IMR-90 (cell line): ENCODE data around the gene OTC.

Source experiments
- CEBPB ChIP-seq: IDR thresholded peaks from 2 replicates; pipeline ENCODE4 v1.6.1; 2012; ENCODE audit warnings: low read depth, low read length, improper control_type of control experiment
- CTCF ChIP-seq: conservative IDR thresholded peaks from 2 replicates; pipeline ENCODE4 v1.5.1; 2012; ENCODE audit warnings: mild to moderate bottlenecking, low read depth, low read length, improper control_type of control experiment
- FOS ChIP-seq: fragments of 150-350 bp; IDR thresholded peaks from 2 replicates; pipeline ENCODE4 v1.6.1; 2016; ENCODE audit warnings: low read depth, low read length
- MAFK ChIP-seq: IDR thresholded peaks from 2 replicates; pipeline ENCODE4 v1.6.1; 2012; ENCODE audit warnings: low read depth, low read length, improper control_type of control experiment
- MAZ ChIP-seq: IDR thresholded peaks from 2 replicates; pipeline ENCODE4 v1.6.1; 2012; ENCODE audit warnings: low read depth, mild to moderate bottlenecking, low read length, improper control_type of control experiment, moderate library complexity, borderline replicate concordance
- MXI1 ChIP-seq: IDR thresholded peaks from 2 replicates; pipeline ENCODE4 v1.6.1; 2012; ENCODE audit warnings: low read depth, mild to moderate bottlenecking, low read length, moderate library complexity, borderline replicate concordance
- POLR2A ChIP-seq: IDR thresholded peaks from 2 replicates; pipeline ENCODE4 v1.6.1; 2012; ENCODE audit warnings: mild to moderate bottlenecking, low read depth, low read length
- RAD21 ChIP-seq: IDR thresholded peaks from 2 replicates; pipeline ENCODE4 v1.6.1; 2012; ENCODE audit warnings: low read length, improper control_type of control experiment
- RFX5 ChIP-seq: IDR thresholded peaks from 2 replicates; pipeline ENCODE4 v1.8.0; 2012; ENCODE audit warnings: low read depth, mild to moderate bottlenecking, low read length, moderate library complexity
- SMC3 ChIP-seq: fragments of 150-350 bp; IDR thresholded peaks from 2 replicates; pipeline ENCODE4 v1.6.1; 2016; ENCODE audit warnings: low read depth, mild to moderate bottlenecking, antibody characterized with exemption, low read length, moderate library complexity
- USF2 ChIP-seq: fragments of 150-350 bp; IDR thresholded peaks from 2 replicates; pipeline ENCODE4 v1.6.1; 2017; ENCODE audit warnings: mild to moderate bottlenecking, antibody characterized with exemption, low read length, low read depth

GRCh38 chrX:38407126-38407525 is 54.7 kb downstream of the OTC start:
- no peak for TF ChIP-seq CTCF
- no peak for TF ChIP-seq RAD21
- no peak for TF ChIP-seq POLR2A
- TF ChIP-seq SMC3, result no peak
- TF ChIP-seq USF2, result no peak
- no peak for TF ChIP-seq MXI1
- no peak for TF ChIP-seq MAZ
- no peak for TF ChIP-seq MAFK
- TF ChIP-seq CEBPB, result no peak
- TF ChIP-seq FOS, result no peak
- no peak for TF ChIP-seq RFX5
